ENCODE measurements around the gene UROC1. TPM values are rescaled to one million over a fixed set of nuclear protein-coding genes. Genes with fewer than 3 reads are reported as not detected.

The UROC1 gene
- total RNA-seq, 3 donors from 2014 or later = not detected

GRCh38 chr3:126478581-126479310, 38.8 kb downstream of the UROC1 start:
- no peak for DNase-seq (ENCODE audit: low spot score in 2 of 2)
- TF ChIP-seq CTCF (IDR thresholded peaks at IDR 0.05) (no peak), POLR2AphosphoS5 (IDR thresholded peaks at IDR 0.05) (no peak), POLR2A (IDR thresholded peaks at IDR 0.05) (no peak)
- no peaks in the 10 kb centered on the region for H3K9me3 ChIP-seq
- H3K4me3 ChIP-seq = no peak overlapping the region
- intact Hi-C loops (cut with DNase I; ENCODE audit: low total_unique reads) = loop anchor here (10.0 kb wide), 1 partner anchor 306 kb away; no protein-coding TSS in a partner anchor
- no peak overlapping the region for H3K27ac ChIP-seq
- no peaks in the 10 kb centered on the region for H3K27me3 ChIP-seq
- H3K36me3 ChIP-seq = no peaks in the 10 kb centered on the region
- H3K4me1 ChIP-seq = peaks cover 1 to 4% of the 10 kb centered on the region in 2 donors

- TF ChIP-seq POLR2A (IDR thresholded peaks at IDR 0.05) (no peak), CTCF (IDR thresholded peaks at IDR 0.05) (no peak), POLR2AphosphoS5 (IDR thresholded peaks at IDR 0.05) (no peak)
- intact Hi-C loops (cut with DNase I; ENCODE audit: low total_unique reads) = loop anchor here (10.0 kb wide), 1 partner anchor 308 kb away; no protein-coding TSS in a partner anchor
Observed at GRCh38 chr3:126477061-126477380, 40.6 kb downstream of the UROC1 start.

GRCh38 chr3:126476166-126477060, 41.2 kb downstream of the UROC1 start:
- H3K36me3 ChIP-seq = no peaks in the 10 kb centered on the region
- peaks cover 4 to 20% of the 10 kb centered on the region in 2 donors for H3K4me1 ChIP-seq
- intact Hi-C loops (cut with DNase I; ENCODE audit: low total_unique reads) = loop anchor here (10.0 kb wide), 1 partner anchor 308 kb away; no protein-coding TSS in a partner anchor
- H3K27me3 ChIP-seq = no peaks in the 10 kb centered on the region
- peak; percentile 57 to 86 (median 69) for TF ChIP-seq POLR2AphosphoS5 (IDR thresholded peaks at IDR 0.05)
- TF ChIP-seq CTCF (IDR thresholded peaks at IDR 0.05) = peak in 1 of 3 donors; percentile 11
- peak; percentile 59 for TF ChIP-seq POLR2A (IDR thresholded peaks at IDR 0.05)
- no peaks in the 10 kb centered on the region for H3K9me3 ChIP-seq
- peak overlapping the region; percentile 94 to 98 for H3K27ac ChIP-seq
- H3K4me3 ChIP-seq = peak overlapping the region; percentile 58 to 76 (median 74)
- DNase-seq (ENCODE audit: low spot score in 2 of 2) = peak; percentile 63 to 64

More at GRCh38 chr3:126477061-126477380, 40.6 kb downstream of the UROC1 start:
- Histone ChIP-seq H3K4me3 (peak overlapping the region in 1 of 3 donors; percentile 76), H3K4me1 (peaks cover 4 to 18% of the 10 kb centered on the region in 2 donors), H3K27me3 (no peaks in the 10 kb centered on the region), H3K36me3 (no peaks in the 10 kb centered on the region), H3K27ac (peak overlapping the region; percentile 94 to 98), H3K9me3 (no peaks in the 10 kb centered on the region)
- no peak for DNase-seq (ENCODE audit: low spot score in 2 of 2)

- TF ChIP-seq POLR2A (IDR thresholded peaks at IDR 0.05) (no peak), CTCF (IDR thresholded peaks at IDR 0.05) (peak in 1 of 3 donors; percentile 40)
- H3K27me3 ChIP-seq = no peaks in the 10 kb centered on the region
- H3K36me3 ChIP-seq = no peaks in the 10 kb centered on the region
- H3K4me3 ChIP-seq = peak within 1 kb of the TSS; percentile 58 to 76 (median 74)
- peaks cover 4 to 20% of the 10 kb centered on the region in 2 donors for H3K4me1 ChIP-seq
- H3K9me3 ChIP-seq = no peaks in the 10 kb centered on the region
- DNase-seq (ENCODE audit: low spot score in 2 of 2) = peak; percentile 93 to 94
- peak within 1 kb of the TSS; percentile 94 to 98 for H3K27ac ChIP-seq
- intact Hi-C loops (cut with DNase I; ENCODE audit: low total_unique reads) = loop anchor here (10.0 kb wide), 1 partner anchor 309 kb away; no protein-coding TSS in a partner anchor
Observed at GRCh38 chr3:126475413-126476114, 42.0 kb downstream of the UROC1 start, which contains the start of gene ZXDC. Gene ZXDC (minus strand): TSS chr3:126475891. CDS start chr3:126475865, 26 bp downstream.

All from breast epithelium (tissue), 4 donors.